ENCODE results near the gene DHX8.

DNA sequence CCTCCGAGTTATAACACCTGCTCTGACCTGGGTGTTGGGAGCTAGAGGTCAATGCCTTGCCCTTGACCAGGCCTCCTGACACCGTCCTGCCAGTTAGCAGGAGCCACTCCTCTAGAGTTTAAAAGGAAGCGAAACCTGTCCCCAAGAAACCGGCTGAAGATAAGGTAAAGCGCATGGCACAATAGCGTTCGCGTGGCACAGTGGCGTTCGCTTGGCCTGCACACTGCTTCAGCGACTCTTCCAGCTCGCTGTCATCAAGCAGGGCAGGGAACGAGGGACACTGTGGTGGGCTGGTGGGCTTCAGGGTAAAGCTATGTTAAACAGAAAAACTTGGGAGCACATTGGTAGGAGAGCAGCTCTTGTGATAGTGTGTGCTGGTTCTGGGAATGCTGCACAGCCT lies 90.6 kb downstream of the DHX8 start:
- TF ChIP-seq POLR2A (IDR thresholded peaks at IDR 0.05) = no peak
- TF ChIP-seq, protein P1, sequence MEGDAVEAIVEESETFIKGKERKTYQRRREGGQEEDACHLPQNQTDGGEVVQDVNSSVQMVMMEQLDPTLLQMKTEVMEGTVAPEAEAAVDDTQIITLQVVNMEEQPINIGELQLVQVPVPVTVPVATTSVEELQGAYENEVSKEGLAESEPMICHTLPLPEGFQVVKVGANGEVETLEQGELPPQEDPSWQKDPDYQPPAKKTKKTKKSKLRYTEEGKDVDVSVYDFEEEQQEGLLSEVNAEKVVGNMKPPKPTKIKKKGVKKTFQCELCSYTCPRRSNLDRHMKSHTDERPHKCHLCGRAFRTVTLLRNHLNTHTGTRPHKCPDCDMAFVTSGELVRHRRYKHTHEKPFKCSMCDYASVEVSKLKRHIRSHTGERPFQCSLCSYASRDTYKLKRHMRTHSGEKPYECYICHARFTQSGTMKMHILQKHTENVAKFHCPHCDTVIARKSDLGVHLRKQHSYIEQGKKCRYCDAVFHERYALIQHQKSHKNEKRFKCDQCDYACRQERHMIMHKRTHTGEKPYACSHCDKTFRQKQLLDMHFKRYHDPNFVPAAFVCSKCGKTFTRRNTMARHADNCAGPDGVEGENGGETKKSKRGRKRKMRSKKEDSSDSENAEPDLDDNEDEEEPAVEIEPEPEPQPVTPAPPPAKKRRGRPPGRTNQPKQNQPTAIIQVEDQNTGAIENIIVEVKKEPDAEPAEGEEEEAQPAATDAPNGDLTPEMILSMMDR (IDR thresholded peaks at IDR 0.05) = no peak

All from transverse colon (tissue), 3 donors.